GM12878 (cell line): ENCODE data around the gene TESK2. TPM values are rescaled to one million over a fixed set of nuclear protein-coding genes. Genes with fewer than 3 reads are reported as not detected.

Source experiments
- ATAC-seq: fragments of 200-7000 bp; cut with Tn5 transposase; 3 replicates; pipeline ENCODE4 v1.9.1; 2020; ENCODE audit warnings: mild to moderate bottlenecking, moderate library complexity
- BruUV-seq: library from RNA; stranded (reverse); fragments of 400-500 nt; replicated peaks from 2 replicates; lab custom pipeline; 2021; lab: Mats Ljungman, UMichigan
- CTCF ChIA-PET: fragments of 300-600 bp; sonication (Branson Sonifier 250); formaldehyde crosslinking; extraction: SDS; loops from one replicate; lab custom pipeline; 2021; ENCODE audit warnings: inconsistent platforms; lab: Yijun Ruan, JAX
- POLR2A ChIA-PET: fragments of 350-600 bp; formaldehyde crosslinking; extraction: SDS; loops from one replicate; lab custom pipeline; 2021; ENCODE audit warnings: inconsistent platforms; lab: Charles Lee
- RAD21 ChIA-PET: fragments of 300-600 bp; sonication (Branson Sonifier 250); formaldehyde crosslinking; loops from one replicate; lab custom pipeline; 2023; ENCODE audit warnings: antibody characterized with exemption; ENCODE audit not compliant: unreplicated experiment; lab: Charles Lee
- SMC1A ChIA-PET: fragments of 300-600 bp; sonication (Branson Sonifier 250); formaldehyde crosslinking; loops from one replicate; lab custom pipeline; 2023; ENCODE audit not compliant: unreplicated experiment, uncharacterized antibody; lab: Charles Lee
- DNase-seq: peaks from one replicate; pipeline ENCODE4 v3.0.0-alpha.2; 2011; ENCODE audit warnings: low read depth, low spot score
- FAIRE-seq: peaks from 3 replicates; lab custom pipeline; 2011; peaks lifted over from hg19 to GRCh38; lab: Jason Lieb, UNC
- H2AFZ ChIP-seq: 2 replicates; pipeline ENCODE4 v1.6.0; 2011; ENCODE audit warnings: low read depth, low read length, control low read depth; ENCODE audit not compliant: control insufficient read depth
- H3K27ac ChIP-seq: 2 replicates; pipeline ENCODE4 v1.5.1; 2011; ENCODE audit warnings: control low read depth; ENCODE audit not compliant: control insufficient read depth, insufficient read depth
- H3K27me3 ChIP-seq, 2 experiments: replicated peaks in 1 of 2; 2 replicates each; pipeline versions ENCODE4 v1.6.0 to v1.6.1; 2011; ENCODE audit warnings: low read length in 1 of 2; ENCODE audit not compliant: control insufficient read depth in 2 of 2, insufficient read depth in 2 of 2
- H3K36me3 ChIP-seq, 2 experiments: 2 replicates each; pipeline ENCODE4 v1.5.1; 2011; ENCODE audit warnings: low read length in 1 of 2; ENCODE audit not compliant: control insufficient read depth in 2 of 2, insufficient read depth in 2 of 2
- H3K4me1 ChIP-seq: 2 replicates; pipeline ENCODE4 v1.6.1; 2011; ENCODE audit warnings: mild to moderate bottlenecking, low read length, moderate library complexity, mixed read lengths; ENCODE audit not compliant: control insufficient read depth, insufficient read depth
- H3K4me2 ChIP-seq: 2 replicates; pipeline ENCODE4 v1.6.0; 2011; ENCODE audit warnings: control low read depth; ENCODE audit not compliant: control insufficient read depth, insufficient read depth
- H3K4me3 ChIP-seq: fragments of 200-600 bp; sonication (generic); 2 replicates; pipeline ENCODE4 v1.5.1; 2016
- H3K79me2 ChIP-seq: 2 replicates; pipeline ENCODE4 v1.6.0; 2011; ENCODE audit warnings: low read length; ENCODE audit not compliant: control insufficient read depth, insufficient read depth
- H3K9ac ChIP-seq: 2 replicates; pipeline ENCODE4 v1.8.0; 2011; ENCODE audit warnings: low read length, control low read depth, mixed read lengths; ENCODE audit not compliant: control insufficient read depth, insufficient read depth
- H3K9me3 ChIP-seq: replicated peaks from 3 replicates; pipeline ENCODE4 v1.5.1; 2011; ENCODE audit warnings: mild to moderate bottlenecking, low read length; ENCODE audit not compliant: control insufficient read depth, insufficient read depth
- H4K20me1 ChIP-seq: 2 replicates; pipeline ENCODE4 v1.6.0; 2011; ENCODE audit not compliant: control insufficient read depth, insufficient read depth
- ATF3 ChIP-seq: IDR thresholded peaks from 2 replicates; pipeline ENCODE4 v1.6.1; 2011; ENCODE audit warnings: low read depth, mild to moderate bottlenecking, low read length, moderate library complexity, borderline replicate concordance; ENCODE audit errors: extremely low read depth
- MXI1 ChIP-seq: fragments of 150-350 bp; IDR thresholded peaks from 2 replicates; pipeline ENCODE4 v1.6.1; 2011; ENCODE audit warnings: low read depth, mild to moderate bottlenecking, inconsistent platforms, low read length, improper control_type of control experiment
- SMC3 ChIP-seq: IDR thresholded peaks from 2 replicates; pipeline ENCODE4 v1.6.1; 2011; ENCODE audit warnings: low read length, improper control_type of control experiment, borderline replicate concordance
- SRF ChIP-seq, 2 experiments: IDR thresholded peaks; 2 replicates each; pipeline ENCODE4 v1.6.1; 2011; ENCODE audit warnings: low read depth in 2 of 2, low read length in 2 of 2, mild to moderate bottlenecking in 1 of 2, moderate library complexity in 1 of 2
- WGBS: methylation state at CpG from one replicate; pipeline ENCODE4 v1.1.6; 2016; ENCODE audit warnings: low lambda C conversion rate; ENCODE audit not compliant: insufficient replicate concordance, insufficient coverage; ENCODE audit errors: missing lambda C conversion rate; 5-methylcytosine and 5-hydroxymethylcytosine counted together
- in situ Hi-C: fragments of 300-500 bp; cut with MboI; formaldehyde crosslinking; loops from 9 replicates; pipeline ENCODE4 v1.14.3; 2018; ENCODE audit warnings: mixed read lengths
- intact Hi-C: fragments of 100-400 bp; cut with micrococcal nuclease; formaldehyde crosslinking; loops from one replicate; pipeline ENCODE4 v1.14.2; 2022; ENCODE audit not compliant: unreplicated experiment
- polyA plus RNA-seq, 11 experiments: library from polyadenylated mRNA; depleted of rRNA in 4 of 11; unstranded in 6 of 11; stranded (reverse) in 5 of 11; fragments of >200 nt; fragmentation: Nextera tagmentation in 4 of 11; fragmentation: Illumina TruSeq in 1 of 11; extraction: Ambion mirVana in 4 of 11; extraction: Trizol in 1 of 11; gene quantifications; 1 replicate in 1 of 11; 2 replicates in 10 of 11; pipeline versions ENCODE4 v1.2.1 to v1.2.3, GENCODE V29; 2011 to 2016; ENCODE audit warnings: inconsistent platforms in 2 of 11, missing spikeins in 2 of 11, low read depth in 1 of 11
- total RNA-seq, 4 experiments: library from RNA; depleted of rRNA in 3 of 4; stranded (reverse); fragments of >200 nt in 3 of 4; fragmentation: Illumina TruSeq in 1 of 4; extraction: Trizol in 1 of 4; gene quantifications; 2 replicates each; pipeline versions ENCODE4 v1.2.1 to v1.2.3, GENCODE V29; 2013 to 2021
- TF ChIP-seq, protein P1 (sequence below): fragments of 450-650 bp; IDR thresholded peaks from 2 replicates; pipeline ENCODE4 v1.6.1; 2017; ENCODE audit warnings: antibody characterized with exemption, mild to moderate bottlenecking, moderate library complexity

The TESK2 gene
- total and polyA plus RNA-seq, 10 of the 15 experiments (the other 5 are each of a cell fraction or from before 2014, with no cell fraction given), result 2.2 to 10.0 (median 5.7) TPM

DNA sequence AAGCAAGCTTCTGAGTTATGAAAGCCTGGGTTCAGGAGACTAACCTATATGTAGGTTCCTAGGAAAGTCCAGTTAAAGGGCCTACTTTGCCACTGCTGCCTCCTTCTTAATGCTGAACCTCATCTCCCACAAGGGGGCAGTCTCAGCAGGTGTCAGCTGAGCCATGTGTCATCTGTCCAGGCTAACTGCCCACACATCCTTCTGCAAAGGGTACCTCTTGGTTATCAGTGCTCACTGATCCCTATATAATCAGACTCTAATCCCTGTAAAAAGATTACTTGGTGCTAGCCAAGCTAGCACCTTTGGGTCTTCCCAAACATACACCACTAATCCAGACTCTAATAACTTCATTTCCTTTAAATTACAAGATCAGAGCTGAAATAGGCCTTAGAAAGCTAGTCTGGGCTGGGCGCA, 21.7 kb upstream of the TESK2 start (continued):
- TF ChIP-seq ATF3 (peak; percentile 8; the same call in 1 of the 2 replicates), SMC3 (peak; percentile 92), MXI1 (peak; percentile 72)

DNA sequence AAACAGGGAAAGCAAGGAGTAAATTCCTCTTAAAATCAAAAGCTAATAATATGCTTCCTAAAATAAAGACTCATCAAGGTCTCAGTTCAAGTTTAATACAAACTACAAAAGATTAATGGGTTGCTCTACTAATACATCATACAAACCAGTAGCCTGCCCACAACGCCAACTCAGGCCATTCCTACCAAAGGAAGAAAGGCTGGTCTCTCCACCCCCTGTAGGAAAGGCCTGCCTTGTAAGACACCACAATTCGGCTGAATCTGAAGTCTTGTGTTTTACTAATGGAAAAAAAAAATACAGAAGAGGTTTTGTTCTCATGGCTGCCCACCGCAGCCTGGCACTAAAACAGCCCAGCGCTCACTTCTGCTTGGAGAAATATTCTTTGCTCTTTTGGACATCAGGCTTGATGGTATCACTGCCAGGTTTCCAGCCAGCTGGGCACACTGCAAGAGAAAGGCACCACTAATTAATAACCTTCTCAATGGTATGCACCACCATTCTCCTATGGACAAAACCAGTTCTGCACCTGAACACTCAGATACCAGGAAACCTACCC, 20.1 kb upstream of the TESK2 start:
- SMC1A ChIA-PET, result interaction anchor here (0.7 to 5.6 kb wide), 9 partner anchors 10 to 215 kb away, joined by 3 to 114 read pairs (median 6); partner anchors contain the start of genes AKR1A1, CCDC163, MMACHC and NASP
- CTCF ChIA-PET, result interaction anchor here (0.6 to 4.5 kb wide), 15 partner anchors 10 to 252 kb away, joined by 3 to 212 read pairs (median 6); partner anchors contain the start of genes AKR1A1, CCDC163, MMACHC and MUTYH
- no TSS peak for BruUV-seq
- intact Hi-C loops (loop anchor here (10.0 kb wide), 1 partner anchor 374 kb away; no protein-coding TSS in a partner anchor), in situ Hi-C loops (no loop called here)
- Histone ChIP-seq H3K9me3 (no peaks in the 10 kb centered on the region), H3K27ac (no peak overlapping the region), H3K36me3 (peaks cover 18 to 38% of the 10 kb centered on the region in 2 experiments), H3K4me1 (no peaks in the 10 kb centered on the region), H3K4me2 (no peak overlapping the region), H3K27me3 (no peaks in the 10 kb centered on the region), H3K4me3 (no peak overlapping the region), H4K20me1 (0 out of 2 replicates have a peak, but pooled peaks cover 2% of the 10 kb centered on the region), H2AFZ (no peak overlapping the region), H3K9ac (no peak overlapping the region), H3K79me2 (peaks cover 3% of the 10 kb centered on the region)
- TF ChIP-seq SRF (IDR thresholded peaks at IDR 0.05; ENCODE audit: low read depth in 2 of 2, low read length in 2 of 2), result no peak
- TF ChIP-seq, protein P1, sequence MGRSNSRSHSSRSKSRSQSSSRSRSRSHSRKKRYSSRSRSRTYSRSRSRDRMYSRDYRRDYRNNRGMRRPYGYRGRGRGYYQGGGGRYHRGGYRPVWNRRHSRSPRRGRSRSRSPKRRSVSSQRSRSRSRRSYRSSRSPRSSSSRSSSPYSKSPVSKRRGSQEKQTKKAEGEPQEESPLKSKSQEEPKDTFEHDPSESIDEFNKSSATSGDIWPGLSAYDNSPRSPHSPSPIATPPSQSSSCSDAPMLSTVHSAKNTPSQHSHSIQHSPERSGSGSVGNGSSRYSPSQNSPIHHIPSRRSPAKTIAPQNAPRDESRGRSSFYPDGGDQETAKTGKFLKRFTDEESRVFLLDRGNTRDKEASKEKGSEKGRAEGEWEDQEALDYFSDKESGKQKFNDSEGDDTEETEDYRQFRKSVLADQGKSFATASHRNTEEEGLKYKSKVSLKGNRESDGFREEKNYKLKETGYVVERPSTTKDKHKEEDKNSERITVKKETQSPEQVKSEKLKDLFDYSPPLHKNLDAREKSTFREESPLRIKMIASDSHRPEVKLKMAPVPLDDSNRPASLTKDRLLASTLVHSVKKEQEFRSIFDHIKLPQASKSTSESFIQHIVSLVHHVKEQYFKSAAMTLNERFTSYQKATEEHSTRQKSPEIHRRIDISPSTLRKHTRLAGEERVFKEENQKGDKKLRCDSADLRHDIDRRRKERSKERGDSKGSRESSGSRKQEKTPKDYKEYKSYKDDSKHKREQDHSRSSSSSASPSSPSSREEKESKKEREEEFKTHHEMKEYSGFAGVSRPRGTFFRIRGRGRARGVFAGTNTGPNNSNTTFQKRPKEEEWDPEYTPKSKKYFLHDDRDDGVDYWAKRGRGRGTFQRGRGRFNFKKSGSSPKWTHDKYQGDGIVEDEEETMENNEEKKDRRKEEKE, result no peak
- DNase-seq, result no peak
- no peak for FAIRE-seq
- 95% methylated on average over 4 of the region's 4 CpGs for WGBS
- POLR2A ChIA-PET, result interaction anchor here (1.1 to 1.6 kb wide), 2 partner anchors 10 to 11 kb away, joined by 3 to 4 read pairs; partner anchors contain the start of gene PRDX1
- RAD21 ChIA-PET, result interaction anchor here (0.9 to 3.7 kb wide), 5 partner anchors 11 to 73 kb away, joined by 3 to 58 read pairs (median 14); partner anchors contain the start of genes CCDC163, MMACHC and NASP
- ATAC-seq, result no peak
